Measurements from ENCODE around the gene SRMS. TPM values are rescaled to one million over a fixed set of nuclear protein-coding genes. Genes with fewer than 3 reads are reported as not detected.

The SRMS gene
- total RNA-seq, 1 experiment from 2014 or later, result 1.4 TPM

- peaks cover 1% of the 10 kb centered on the region for H3K36me3 Mint-ChIP-seq (ENCODE audit: insufficient read depth, unreplicated experiment)
- no TSS peak for BruUV-seq (replicated peaks)
- H3K4me3 Mint-ChIP-seq (ENCODE audit: unreplicated experiment), result no peak overlapping the region
- TF ChIP-seq CTCF (IDR thresholded peaks at IDR 0.05; ENCODE audit: unreplicated experiment), result no peak
- no peaks in the 10 kb centered on the region for H3K9me3 Mint-ChIP-seq (ENCODE audit: unreplicated experiment)
- no peaks in the 10 kb centered on the region for H3K27me3 Mint-ChIP-seq (ENCODE audit: insufficient read depth, unreplicated experiment)
- POLR2A ChIA-PET, result interaction anchor here (0.7 kb wide), 1 partner anchor 32 kb away, joined by 4 read pairs; no protein-coding TSS in a partner anchor
- no peak overlapping the region for H3K27ac Mint-ChIP-seq (ENCODE audit: low read depth, unreplicated experiment)
- CTCF ChIA-PET, result no interaction called here
- DNase-seq (ENCODE audit: unreplicated experiment), result no peak
- intact Hi-C loops (cut with micrococcal nuclease), result no loop called here
- peaks cover 14% of the 10 kb centered on the region for H3K4me1 Mint-ChIP-seq (ENCODE audit: insufficient read depth, unreplicated experiment)
Measured at GRCh38 chr20:63549019-63549418, 1.5 kb upstream of the SRMS start.

DNA sequence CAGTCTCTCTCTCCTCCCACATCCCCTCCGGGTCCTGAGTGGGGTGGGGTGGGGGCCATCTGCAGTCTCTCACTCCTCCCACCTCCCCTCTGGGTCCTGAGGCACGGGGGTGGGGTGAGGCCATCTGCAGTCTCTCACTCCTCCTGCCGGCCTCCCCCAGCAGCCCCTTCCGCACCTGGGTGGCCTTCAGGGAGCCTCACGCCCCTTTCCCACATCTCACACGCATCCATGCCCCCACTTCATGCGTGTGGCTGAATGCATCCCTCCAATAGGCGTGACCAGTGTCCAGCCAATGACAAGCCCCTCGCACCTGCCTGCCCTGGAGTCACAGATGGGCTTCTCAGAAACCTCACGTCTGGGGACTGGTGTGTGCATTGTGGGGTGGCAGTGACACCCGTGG lies 993 bp upstream of the SRMS start:
- H3K27me3 Mint-ChIP-seq (ENCODE audit: insufficient read depth, unreplicated experiment), result no peaks in the 10 kb centered on the region
- no peaks in the 10 kb centered on the region for H3K9me3 Mint-ChIP-seq (ENCODE audit: unreplicated experiment)
- H3K4me1 Mint-ChIP-seq (ENCODE audit: insufficient read depth, unreplicated experiment), result peaks cover 19% of the 10 kb centered on the region
- no peak overlapping the region for H3K27ac Mint-ChIP-seq (ENCODE audit: low read depth, unreplicated experiment)
- POLR2A ChIA-PET, result no interaction called here
- H3K4me3 Mint-ChIP-seq (ENCODE audit: unreplicated experiment), result no peak overlapping the region
- no TSS peak for BruUV-seq (replicated peaks)
- no peak for TF ChIP-seq CTCF (IDR thresholded peaks at IDR 0.05; ENCODE audit: unreplicated experiment)
- peaks cover 6% of the 10 kb centered on the region for H3K36me3 Mint-ChIP-seq (ENCODE audit: insufficient read depth, unreplicated experiment)
- intact Hi-C loops (cut with micrococcal nuclease), result no loop called here
- no peak for DNase-seq (ENCODE audit: unreplicated experiment)
- CTCF ChIA-PET, result interaction anchor here (0.7 kb wide), 1 partner anchor 12 kb away, joined by 3 read pairs; no protein-coding TSS in a partner anchor

GRCh38 chr20:63546956-63547724 lies 409 bp downstream of the SRMS start:
- intact Hi-C loops (cut with micrococcal nuclease), result no loop called here
- Mint-ChIP-seq H3K4me3 (ENCODE audit: unreplicated experiment) (no peak overlapping the region), H3K27me3 (ENCODE audit: insufficient read depth, unreplicated experiment) (no peaks in the 10 kb centered on the region), H3K27ac (ENCODE audit: low read depth, unreplicated experiment) (no peak overlapping the region), H3K36me3 (ENCODE audit: insufficient read depth, unreplicated experiment) (peaks cover 7% of the 10 kb centered on the region), H3K4me1 (ENCODE audit: insufficient read depth, unreplicated experiment) (peaks cover 21% of the 10 kb centered on the region), H3K9me3 (ENCODE audit: unreplicated experiment) (no peaks in the 10 kb centered on the region)
- ChIA-PET POLR2A (no interaction called here), CTCF (interaction anchor here (0.6 to 1.3 kb wide), 3 partner anchors 8 to 427 kb away, joined by 3 to 5 read pairs (median 3); no protein-coding TSS in a partner anchor)
- no TSS peak for BruUV-seq (replicated peaks)
- DNase-seq (ENCODE audit: unreplicated experiment), result no peak
- TF ChIP-seq CTCF (IDR thresholded peaks at IDR 0.05; ENCODE audit: unreplicated experiment), result no peak

GRCh38 chr20:63546256-63546955 lies 1.1 kb downstream of the SRMS start:
- CTCF ChIA-PET, result interaction anchor here (0.6 to 2.6 kb wide), 3 partner anchors 9 to 428 kb away, joined by 3 to 9 read pairs (median 5); no protein-coding TSS in a partner anchor

More at GRCh38 chr20:63546256-63546955, 1.1 kb downstream of the SRMS start:
- Mint-ChIP-seq H3K36me3 (ENCODE audit: insufficient read depth, unreplicated experiment) (peaks cover 7% of the 10 kb centered on the region), H3K27ac (ENCODE audit: low read depth, unreplicated experiment) (no peak overlapping the region), H3K9me3 (ENCODE audit: unreplicated experiment) (no peaks in the 10 kb centered on the region), H3K4me3 (ENCODE audit: unreplicated experiment) (no peak overlapping the region), H3K4me1 (ENCODE audit: insufficient read depth, unreplicated experiment) (peaks cover 21% of the 10 kb centered on the region), H3K27me3 (ENCODE audit: insufficient read depth, unreplicated experiment) (no peaks in the 10 kb centered on the region)
- no peak for TF ChIP-seq CTCF (IDR thresholded peaks at IDR 0.05; ENCODE audit: unreplicated experiment)
- POLR2A ChIA-PET, result interaction anchor here (1.4 to 1.5 kb wide), 2 partner anchors 161 to 273 kb away, joined by 3 to 4 read pairs; partner anchors contain the start of genes ARFGAP1, ARFRP1 and ZGPAT
- no peak for DNase-seq (ENCODE audit: unreplicated experiment)
- intact Hi-C loops (cut with micrococcal nuclease), result no loop called here
- BruUV-seq (replicated peaks), result no TSS peak
